COLO829 (cell line): ENCODE results near the gene DHX15.

Experiments used
- DNase-seq: peaks from one replicate; pipeline ENCODE4 v3.0.0; 2012; ENCODE audit warnings: low spot score

The DHX15 gene

DNA sequence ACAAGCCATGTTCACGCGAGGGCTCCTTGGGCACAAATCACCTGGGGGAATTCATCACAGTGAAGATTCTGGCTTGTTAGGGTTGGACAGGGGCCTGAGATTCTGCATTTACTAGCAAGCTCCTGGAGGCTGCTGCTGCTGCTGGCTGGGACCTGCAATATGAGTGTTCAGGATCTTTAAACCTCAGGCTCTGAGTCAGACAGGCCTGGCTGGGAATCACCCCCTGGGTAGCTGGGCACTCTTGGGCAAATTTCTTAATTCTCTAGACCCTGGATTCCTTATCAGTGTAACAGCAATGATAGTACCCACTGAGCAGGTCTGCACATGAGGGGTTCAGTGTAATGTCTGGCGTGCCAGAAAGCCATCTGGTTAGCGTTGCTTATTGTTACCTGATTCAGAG lies 101.5 kb downstream of the DHX15 start:
- no peak for DNase-seq

DNA sequence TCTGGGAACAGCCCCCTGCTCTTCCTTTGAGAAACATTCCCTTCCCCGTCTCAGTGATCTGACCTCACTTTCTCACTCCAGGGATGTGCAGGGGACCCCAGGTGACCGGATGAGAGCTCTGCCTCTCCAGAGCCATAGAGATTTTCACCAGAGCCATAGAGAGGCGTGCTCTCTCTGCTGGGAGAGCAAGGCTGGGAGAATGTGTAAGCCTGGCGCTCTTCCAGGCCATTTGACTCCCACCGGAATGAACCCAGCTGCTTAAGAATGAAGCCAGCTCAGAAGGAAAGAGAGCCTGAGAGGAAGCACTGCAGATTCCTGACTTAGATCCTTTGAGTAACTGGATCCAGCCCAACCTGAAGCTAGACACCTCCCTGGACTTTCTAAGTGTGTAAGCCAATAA lies 106.4 kb downstream of the DHX15 start:
- DNase-seq: no peak
